Right kidney (tissue), 1 donor: ENCODE results near the gene PLCB1.
"Not testable (repeated sequence)": the region's sequence is repeated elsewhere in the genome, so short reads cannot be mapped to it uniquely, and the experiment has no call there.

Experiments used
- DNase-seq: peaks from one replicate; pipeline ENCODE4 v3.0.0-alpha.2; 2016

PLCB1 gene

GRCh38 chr20:8156235-8157079 is 24.4 kb downstream of the PLCB1 start:
- no peak for DNase-seq

DNA sequence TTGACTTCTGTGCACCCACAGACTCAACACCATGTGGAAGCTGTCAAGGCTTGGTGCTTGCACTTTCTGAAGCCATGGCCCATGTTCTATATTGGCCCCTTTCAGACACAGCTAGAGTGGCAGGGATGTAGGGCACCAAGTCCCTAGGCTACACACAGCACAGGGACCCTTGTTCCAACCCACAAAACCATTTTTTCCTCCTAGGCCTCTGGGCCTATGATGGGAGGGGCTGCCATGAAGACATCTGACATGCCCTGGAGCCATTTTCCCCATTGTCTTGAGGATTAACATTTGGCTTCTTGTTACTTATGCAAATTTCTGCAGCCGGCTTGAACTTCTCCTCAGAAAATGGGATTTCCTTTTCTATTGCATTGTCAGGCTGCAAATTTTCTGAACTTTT is 27.2 kb downstream of the PLCB1 start:
- DNase-seq: not testable (repeated sequence)

- no peak for DNase-seq
Observed at GRCh38 chr20:8161264-8162071, 29.4 kb downstream of the PLCB1 start.

- no peak for DNase-seq
Observed at GRCh38 chr20:8162610-8163009, 30.5 kb downstream of the PLCB1 start.

DNA sequence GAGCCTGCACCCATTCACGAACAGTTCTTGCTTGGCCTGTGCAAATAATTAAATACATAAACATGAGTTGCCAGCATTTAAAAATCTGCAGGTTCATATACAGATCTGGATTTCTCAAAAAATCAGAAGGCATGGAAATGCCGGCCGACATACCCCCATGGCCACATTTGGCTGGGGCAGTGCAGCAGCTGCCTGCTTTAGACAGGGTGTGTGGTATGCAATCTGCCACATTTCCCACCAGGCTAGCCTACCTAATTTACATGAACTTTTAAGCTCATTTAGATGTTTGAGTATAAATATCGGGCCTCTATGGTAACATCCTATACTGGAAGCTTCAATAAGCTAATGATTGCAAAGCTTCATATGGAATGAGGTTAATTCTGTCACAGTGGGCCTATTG is 31.5 kb downstream of the PLCB1 start:
- DNase-seq: no peak

GRCh38 chr20:8166730-8167129 is 34.7 kb downstream of the PLCB1 start:
- DNase-seq: no peak

- DNase-seq: no peak
Observed at GRCh38 chr20:8168785-8169288, 36.8 kb downstream of the PLCB1 start.

DNA sequence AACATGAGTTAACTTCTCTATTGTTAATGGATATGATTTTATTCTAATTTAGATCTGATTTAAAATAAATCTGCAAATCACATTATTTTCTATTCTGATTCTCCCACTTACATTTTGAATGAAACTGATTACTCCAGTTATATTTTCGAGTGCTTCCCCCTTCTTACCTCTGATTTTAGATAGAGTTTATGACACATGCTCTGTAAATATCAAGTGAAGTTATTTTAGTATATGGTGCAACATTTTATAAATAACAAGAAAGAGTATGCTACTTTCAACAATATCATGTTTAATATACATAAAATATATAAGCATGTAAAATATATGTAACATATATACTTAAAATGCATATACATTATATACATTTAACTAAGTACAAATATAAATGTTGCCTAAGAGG is 38.9 kb downstream of the PLCB1 start:
- DNase-seq: no peak

DNA sequence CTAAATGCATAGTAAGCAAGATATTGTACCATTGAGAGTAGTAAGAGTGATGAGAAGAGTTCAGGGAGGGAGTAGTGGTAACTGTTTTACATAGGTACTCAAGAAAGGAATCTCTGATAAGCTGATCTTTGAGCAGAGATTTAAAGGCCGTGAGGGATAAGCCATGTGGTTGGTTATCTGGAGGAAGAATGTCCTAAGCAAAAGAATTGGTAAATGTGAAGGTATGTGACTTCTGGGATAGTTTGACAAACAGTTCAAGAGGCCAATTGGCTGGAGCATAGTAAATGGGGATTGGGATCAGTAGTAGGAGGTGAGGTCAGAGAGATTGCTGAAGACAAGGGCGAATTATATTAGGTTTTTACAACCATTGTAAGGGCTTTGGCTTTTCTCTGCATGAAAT is 40.1 kb downstream of the PLCB1 start:
- no peak for DNase-seq

DNA sequence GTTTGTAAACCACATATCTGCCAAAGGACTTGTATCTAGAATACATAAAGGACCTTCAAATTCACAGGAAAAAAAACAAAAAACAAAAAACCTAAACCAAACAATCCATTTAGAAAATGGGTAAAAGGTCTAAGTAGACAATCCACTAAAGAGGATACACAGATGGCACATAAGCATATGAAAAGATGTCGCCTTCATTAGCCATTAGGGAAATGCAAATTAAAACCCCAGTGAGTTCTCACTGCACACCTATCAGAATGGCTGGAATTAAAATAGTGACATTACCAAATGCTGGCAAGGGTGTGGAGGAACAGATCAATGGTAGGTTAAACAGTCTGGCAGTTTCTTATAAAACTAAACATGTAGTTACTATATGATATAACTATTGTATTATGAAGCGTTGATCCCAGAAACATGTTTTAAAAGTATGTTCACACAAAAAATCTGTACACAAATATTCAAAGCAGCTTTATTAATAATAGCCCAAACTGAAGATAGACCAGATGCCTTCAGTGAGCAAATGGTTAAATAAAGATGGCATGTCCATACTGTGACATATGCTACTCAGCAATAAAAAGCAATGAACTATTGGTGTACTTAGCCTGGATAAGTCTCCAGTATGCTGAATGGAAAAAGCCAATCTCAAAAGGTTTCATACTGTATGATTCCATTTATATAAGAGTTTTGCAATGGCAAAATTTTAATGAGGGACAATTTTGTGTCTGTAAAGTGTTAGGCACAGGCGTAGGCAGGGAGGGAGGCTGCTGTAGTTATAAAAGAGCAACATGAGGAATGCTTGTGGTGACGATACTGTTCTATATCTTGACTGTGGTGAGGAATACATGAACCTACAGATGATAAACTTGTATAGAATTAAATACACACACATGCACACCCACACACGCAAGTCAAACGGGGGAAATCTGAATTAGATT is 43.9 kb downstream of the PLCB1 start:
- no peak for DNase-seq

- no peak for DNase-seq
Observed at GRCh38 chr20:8183526-8183925, 51.5 kb downstream of the PLCB1 start.

DNA sequence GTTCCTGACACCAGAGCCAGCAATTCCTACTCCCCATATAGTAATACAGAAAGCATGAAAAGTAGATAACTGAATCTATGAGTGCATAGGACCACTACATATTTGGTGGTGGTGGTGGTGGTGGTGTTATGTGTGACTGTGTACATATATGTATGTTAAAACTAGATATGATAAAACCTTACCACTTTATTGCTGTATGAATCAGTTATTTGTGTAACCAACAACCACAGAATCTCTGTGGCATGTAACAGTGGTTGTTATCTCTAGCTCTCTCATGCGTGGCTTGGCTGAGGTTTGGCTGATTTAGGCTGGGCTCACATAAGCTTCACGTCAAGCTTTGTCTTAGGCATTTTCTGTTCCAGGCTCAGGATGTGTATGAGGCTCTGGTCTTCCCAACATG is 55.7 kb downstream of the PLCB1 start:
- no peak for DNase-seq

DNA sequence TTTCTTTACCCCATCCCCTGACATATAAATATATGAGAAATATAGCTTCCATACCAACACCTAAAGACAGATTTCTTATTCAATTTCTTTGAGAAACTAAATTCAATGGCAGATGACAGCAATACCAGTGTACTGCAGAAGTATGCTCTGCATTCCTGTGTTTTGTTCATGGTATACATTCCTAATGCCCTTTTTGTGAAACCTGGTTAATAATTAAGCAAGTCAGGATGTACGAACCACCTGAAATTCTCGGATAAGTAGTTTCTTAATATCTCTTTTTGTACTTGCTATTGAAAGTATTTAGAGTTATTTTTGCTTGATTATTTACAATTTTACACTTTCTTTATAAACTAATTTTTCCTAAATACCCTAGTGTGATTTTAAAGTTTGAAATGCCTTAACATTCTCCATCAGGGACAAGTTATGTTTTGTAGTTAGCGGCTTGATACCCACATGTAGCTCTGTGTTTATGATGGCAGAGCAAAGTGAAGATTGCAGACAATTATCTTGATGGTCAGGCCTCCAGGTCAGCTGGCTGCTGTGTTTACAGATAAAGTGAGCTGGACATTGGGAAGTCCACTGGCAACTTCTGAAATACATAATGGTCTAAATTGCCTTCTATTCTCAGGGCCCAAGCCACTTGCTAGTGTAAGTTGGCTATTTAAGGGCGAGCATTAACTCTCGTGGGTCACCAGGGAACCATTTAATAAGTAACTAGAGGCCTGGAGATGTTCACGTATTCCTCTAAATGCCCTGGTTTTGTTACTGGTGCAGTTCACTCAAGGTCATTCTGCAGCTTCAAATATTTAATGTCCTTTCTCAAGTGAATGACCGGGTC is 58.2 kb downstream of the PLCB1 start:
- peak; percentile 24 for DNase-seq

- DNase-seq: no peak
Observed at GRCh38 chr20:8194721-8195120, 62.7 kb downstream of the PLCB1 start.

- no peak for DNase-seq
Observed at GRCh38 chr20:8196096-8196495, 64.0 kb downstream of the PLCB1 start.

GRCh38 chr20:8200220-8200619 is 68.2 kb downstream of the PLCB1 start:
- no peak for DNase-seq

DNA sequence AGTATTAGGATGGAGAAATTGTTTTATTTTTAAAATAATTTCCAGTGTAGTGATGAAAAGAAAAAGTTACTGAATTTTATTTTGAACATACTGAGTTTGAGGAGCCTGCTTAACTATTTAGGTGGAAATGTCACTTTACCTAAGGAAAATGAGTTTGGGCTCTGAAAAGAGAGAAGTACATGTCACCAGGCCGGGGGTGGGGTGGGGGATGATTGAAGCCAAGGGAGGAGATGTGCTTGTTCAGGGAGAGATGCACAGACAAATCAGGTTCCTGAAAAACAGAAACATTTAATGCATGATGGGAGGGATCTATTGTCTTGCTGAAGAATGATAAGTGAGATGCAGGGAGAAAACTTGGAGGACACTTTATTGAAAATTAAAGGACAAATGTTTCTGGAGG is 71.3 kb downstream of the PLCB1 start:
- no peak for DNase-seq

DNA sequence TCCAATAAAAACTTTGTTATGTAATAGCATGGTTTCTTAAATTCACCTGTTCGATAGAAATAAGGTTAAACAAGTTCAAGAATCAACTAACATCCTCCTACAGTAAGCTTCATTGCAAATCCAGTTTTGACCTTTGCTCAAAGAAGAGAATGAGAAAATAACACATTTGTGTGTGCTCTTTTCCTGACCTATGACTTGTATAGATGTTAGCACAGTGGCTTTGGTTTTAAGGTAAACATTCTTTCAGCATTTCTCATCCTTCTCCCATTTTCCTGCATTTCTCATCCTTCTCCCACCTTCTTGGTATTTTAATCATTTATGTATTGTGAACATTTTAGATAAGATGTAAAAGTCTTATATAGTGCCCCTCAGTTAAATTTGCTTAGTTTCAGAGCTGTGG is 73.9 kb downstream of the PLCB1 start:
- DNase-seq: no peak

GRCh38 chr20:8208226-8208625 is 76.2 kb downstream of the PLCB1 start:
- DNase-seq: no peak

DNA sequence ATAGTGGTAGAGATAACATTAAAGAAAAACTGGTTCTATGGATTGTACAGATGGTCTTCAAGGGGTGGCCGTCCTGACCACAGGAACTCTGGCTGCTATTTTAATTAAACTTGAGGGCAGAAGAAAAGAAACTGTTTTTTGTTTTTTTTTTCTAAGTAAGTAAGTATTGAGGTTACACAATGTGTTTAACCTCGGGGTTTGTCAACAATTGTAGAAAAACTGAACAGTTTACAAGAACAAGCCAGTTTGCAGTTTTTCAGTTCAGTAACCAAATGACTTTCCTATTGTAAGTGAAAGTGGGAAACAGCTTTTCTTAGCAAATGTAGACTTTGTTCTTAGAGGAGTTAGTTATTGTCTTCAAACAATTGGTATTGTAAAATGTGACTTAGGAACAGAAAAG is 77.0 kb downstream of the PLCB1 start:
- DNase-seq: no peak

- DNase-seq: no peak
Observed at GRCh38 chr20:8210749-8211148, 78.7 kb downstream of the PLCB1 start.
